ENCODE data around the gene RNF186.

DNA sequence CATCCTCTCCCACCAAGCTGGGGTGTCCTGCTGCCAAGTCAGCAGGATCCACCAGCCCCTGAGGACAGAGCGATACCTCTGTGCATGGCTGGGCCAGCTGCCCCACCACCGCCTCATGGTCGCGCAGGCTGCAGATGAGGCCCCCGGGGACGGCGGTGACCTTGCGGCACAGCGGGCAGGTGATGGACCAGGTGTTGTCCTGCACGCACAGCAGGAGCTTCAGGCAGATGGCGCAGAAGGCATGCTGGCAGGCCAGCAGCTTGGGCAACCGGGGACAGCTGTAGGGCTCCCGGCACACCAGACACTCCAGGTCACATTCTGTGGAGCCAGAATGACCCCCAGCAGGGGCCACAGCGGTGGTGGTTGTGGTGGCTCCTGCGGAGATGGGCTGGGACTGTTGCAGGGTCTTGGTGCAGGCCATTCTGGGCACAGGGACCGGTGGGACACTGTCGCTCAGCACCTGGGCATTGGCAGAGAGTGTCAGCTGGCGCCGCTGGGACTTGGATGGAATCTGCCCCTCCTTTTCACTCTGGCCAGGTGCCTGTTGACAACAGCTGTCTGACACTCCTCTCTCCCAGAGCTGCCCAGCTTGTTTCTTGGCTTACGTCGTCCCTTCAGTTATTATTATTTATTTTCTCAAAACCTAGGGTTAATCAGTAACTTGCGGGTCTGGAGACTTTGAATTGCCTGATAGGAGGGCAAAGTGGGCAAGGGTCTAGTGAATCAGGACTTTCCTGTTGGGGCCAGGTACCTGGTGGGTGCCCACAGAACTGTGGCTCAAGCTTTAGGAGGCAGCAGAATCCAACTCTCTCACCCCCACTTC, at the start of gene RNF186:
- TF ChIP-seq, protein P1, sequence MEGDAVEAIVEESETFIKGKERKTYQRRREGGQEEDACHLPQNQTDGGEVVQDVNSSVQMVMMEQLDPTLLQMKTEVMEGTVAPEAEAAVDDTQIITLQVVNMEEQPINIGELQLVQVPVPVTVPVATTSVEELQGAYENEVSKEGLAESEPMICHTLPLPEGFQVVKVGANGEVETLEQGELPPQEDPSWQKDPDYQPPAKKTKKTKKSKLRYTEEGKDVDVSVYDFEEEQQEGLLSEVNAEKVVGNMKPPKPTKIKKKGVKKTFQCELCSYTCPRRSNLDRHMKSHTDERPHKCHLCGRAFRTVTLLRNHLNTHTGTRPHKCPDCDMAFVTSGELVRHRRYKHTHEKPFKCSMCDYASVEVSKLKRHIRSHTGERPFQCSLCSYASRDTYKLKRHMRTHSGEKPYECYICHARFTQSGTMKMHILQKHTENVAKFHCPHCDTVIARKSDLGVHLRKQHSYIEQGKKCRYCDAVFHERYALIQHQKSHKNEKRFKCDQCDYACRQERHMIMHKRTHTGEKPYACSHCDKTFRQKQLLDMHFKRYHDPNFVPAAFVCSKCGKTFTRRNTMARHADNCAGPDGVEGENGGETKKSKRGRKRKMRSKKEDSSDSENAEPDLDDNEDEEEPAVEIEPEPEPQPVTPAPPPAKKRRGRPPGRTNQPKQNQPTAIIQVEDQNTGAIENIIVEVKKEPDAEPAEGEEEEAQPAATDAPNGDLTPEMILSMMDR (IDR thresholded peaks at IDR 0.05) = peak in 1 of 6 experiments; percentile 12
- peak; percentile 46 to 85 for TF ChIP-seq POLR2A (IDR thresholded peaks at IDR 0.05)

Data from Peyer's patch (tissue), 4 donors.